Transverse colon (tissue), 4 donors: ENCODE results near the gene SVIL. TPM values are rescaled to one million over a fixed set of nuclear protein-coding genes. Genes with fewer than 3 reads are reported as not detected.

Experiments
- DNase-seq: peaks from one replicate; pipeline ENCODE4 v3.0.0-alpha.2; 2019
- H3K27ac ChIP-seq, 4 donors: fragments of 200-600 bp; sonication (generic); 2 replicates each; pipeline ENCODE4 v1.5.1; 2016 to 2018; ENCODE audit warnings: inconsistent platforms in 4 of 4
- H3K27me3 ChIP-seq: fragments of 200-600 bp; sonication (generic); 2 replicates; pipeline ENCODE4 v1.5.1; 2017; ENCODE audit warnings: inconsistent platforms
- H3K36me3 ChIP-seq, 4 donors: fragments of 200-600 bp; sonication (generic); 2 replicates each; pipeline ENCODE4 v1.5.1; 2017 to 2019; ENCODE audit warnings: inconsistent platforms in 4 of 4
- H3K4me1 ChIP-seq, 4 donors: fragments of 200-600 bp; sonication (generic); 2 replicates each; pipeline ENCODE4 v1.5.1; 2017 to 2020; ENCODE audit warnings: inconsistent platforms in 4 of 4
- H3K4me3 ChIP-seq, 4 donors: fragments of 200-600 bp; sonication (generic); 1 replicate in 1 of 4; 2 replicates in 3 of 4; pipeline versions ENCODE4 v1.5.1 to v1.6.1; 2017 to 2019; ENCODE audit warnings: inconsistent platforms in 4 of 4
- H3K9me3 ChIP-seq, 2 donors: fragments of 200-600 bp; sonication (generic); 2 replicates each; pipeline ENCODE4 v1.5.1; 2017 to 2019; ENCODE audit warnings: inconsistent platforms in 2 of 2
- EP300 ChIP-seq: sonication (generic); formaldehyde crosslinking; IDR thresholded peaks from one replicate; pipeline ENCODE4 v1.6.1; 2017; ENCODE audit warnings: antibody characterized with exemption, low read depth
- POLR2A ChIP-seq: fragments of 450-650 bp; IDR thresholded peaks from one replicate; pipeline ENCODE4 v1.6.1; 2016; ENCODE audit warnings: antibody characterized with exemption, mild to moderate bottlenecking, moderate library complexity
- POLR2AphosphoS5 ChIP-seq, 3 donors: sonication (generic); formaldehyde crosslinking; IDR thresholded peaks; one replicate each; pipeline ENCODE4 v1.6.1; 2016; ENCODE audit warnings: antibody characterized with exemption in 3 of 3
- WGBS, 2 donors: methylation state at CpG; one replicate each; pipeline ENCODE4 v1.1.5; 2018; ENCODE audit warnings: low coverage in 1 of 2; 5-methylcytosine and 5-hydroxymethylcytosine counted together
- in situ Hi-C, 4 donors: fragments of 200-750 bp; cut with MboI; loops; one replicate each; pipeline versions ENCODE4 v1.15.0 to v1.15.1; 2017; ENCODE audit warnings: low sequenced_read_pairs in 3 of 4, low pct_ligation_motif_present in 1 of 4, low pct_unique_long_range_greater_than_20kb in 1 of 4
- intact Hi-C: fragments of 100-400 bp; cut with DNase I; formaldehyde crosslinking; loops from one replicate; pipeline ENCODE4 v1.15.1; 2023; ENCODE audit warnings: low total_unique reads
- total RNA-seq, 4 donors: library from RNA; depleted of rRNA; stranded (reverse); fragments of >200 nt; gene quantifications; one replicate each; pipeline ENCODE4 v1.1.0, GENCODE V29; 2016
- TF ChIP-seq, protein P1 (sequence below), 5 experiments: fragments of 200-600 bp in 3 of 5; fragments of 450-650 bp in 2 of 5; sonication (generic) in 3 of 5; IDR thresholded peaks; 1 replicate in 2 of 5; 2 replicates in 3 of 5; pipeline ENCODE4 v1.5.1; 2016 to 2017; ENCODE audit warnings: antibody characterized with exemption in 5 of 5, inconsistent platforms in 3 of 5, mild to moderate bottlenecking in 2 of 5, moderate library complexity in 1 of 5

The SVIL gene
- total RNA-seq, 4 donors from 2014 or later, result 146 to 192 (median 156) TPM

DNA sequence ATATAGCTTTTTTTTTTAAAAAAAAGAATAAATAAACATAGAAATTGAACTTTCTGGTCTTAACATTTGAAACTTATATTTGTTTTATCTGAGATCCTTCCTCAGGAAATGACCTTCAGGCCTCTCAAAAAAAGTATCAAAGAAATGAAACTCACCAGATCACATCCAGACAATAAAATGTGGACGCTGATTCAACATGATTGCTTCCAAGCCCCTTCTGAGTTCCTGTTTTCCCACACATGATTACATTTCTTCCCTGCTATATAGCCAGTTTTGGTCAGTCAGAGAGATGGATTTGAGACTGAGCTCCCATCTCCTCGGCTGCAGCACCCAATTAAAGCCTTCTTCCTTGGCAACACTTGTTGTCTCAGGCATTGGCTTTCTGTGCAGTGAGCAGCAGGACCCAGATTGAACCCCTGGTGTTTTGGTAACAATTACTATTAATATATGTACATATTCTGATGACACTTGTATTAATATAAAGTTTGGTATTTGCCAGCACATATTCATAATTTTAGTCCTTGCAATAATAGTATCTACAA lies 21.8 kb upstream of the SVIL start:
- no peaks in the 10 kb centered on the region for H3K27me3 ChIP-seq
- intact Hi-C loops (no loop called here), in situ Hi-C loops (no loop called here)
- peaks cover 6 to 32% (median 21%) of the 10 kb centered on the region in 4 donors for H3K4me1 ChIP-seq
- no peak overlapping the region for H3K4me3 ChIP-seq
- 72 to 81% methylated on average over 2 of the region's 2 CpGs for WGBS, 2 donors
- no peak for DNase-seq
- peaks cover 0 to 4% of the 10 kb centered on the region in 2 donors for H3K9me3 ChIP-seq
- no peak overlapping the region for H3K27ac ChIP-seq
- peaks cover 0 to 30% (median 8%) of the 10 kb centered on the region in 4 donors for H3K36me3 ChIP-seq
- TF ChIP-seq, protein P1, sequence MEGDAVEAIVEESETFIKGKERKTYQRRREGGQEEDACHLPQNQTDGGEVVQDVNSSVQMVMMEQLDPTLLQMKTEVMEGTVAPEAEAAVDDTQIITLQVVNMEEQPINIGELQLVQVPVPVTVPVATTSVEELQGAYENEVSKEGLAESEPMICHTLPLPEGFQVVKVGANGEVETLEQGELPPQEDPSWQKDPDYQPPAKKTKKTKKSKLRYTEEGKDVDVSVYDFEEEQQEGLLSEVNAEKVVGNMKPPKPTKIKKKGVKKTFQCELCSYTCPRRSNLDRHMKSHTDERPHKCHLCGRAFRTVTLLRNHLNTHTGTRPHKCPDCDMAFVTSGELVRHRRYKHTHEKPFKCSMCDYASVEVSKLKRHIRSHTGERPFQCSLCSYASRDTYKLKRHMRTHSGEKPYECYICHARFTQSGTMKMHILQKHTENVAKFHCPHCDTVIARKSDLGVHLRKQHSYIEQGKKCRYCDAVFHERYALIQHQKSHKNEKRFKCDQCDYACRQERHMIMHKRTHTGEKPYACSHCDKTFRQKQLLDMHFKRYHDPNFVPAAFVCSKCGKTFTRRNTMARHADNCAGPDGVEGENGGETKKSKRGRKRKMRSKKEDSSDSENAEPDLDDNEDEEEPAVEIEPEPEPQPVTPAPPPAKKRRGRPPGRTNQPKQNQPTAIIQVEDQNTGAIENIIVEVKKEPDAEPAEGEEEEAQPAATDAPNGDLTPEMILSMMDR (IDR thresholded peaks at IDR 0.05), result no peak
- no peak for TF ChIP-seq POLR2AphosphoS5 (IDR thresholded peaks at IDR 0.05)
- TF ChIP-seq POLR2A, result no peak
- no peak for TF ChIP-seq EP300

DNA sequence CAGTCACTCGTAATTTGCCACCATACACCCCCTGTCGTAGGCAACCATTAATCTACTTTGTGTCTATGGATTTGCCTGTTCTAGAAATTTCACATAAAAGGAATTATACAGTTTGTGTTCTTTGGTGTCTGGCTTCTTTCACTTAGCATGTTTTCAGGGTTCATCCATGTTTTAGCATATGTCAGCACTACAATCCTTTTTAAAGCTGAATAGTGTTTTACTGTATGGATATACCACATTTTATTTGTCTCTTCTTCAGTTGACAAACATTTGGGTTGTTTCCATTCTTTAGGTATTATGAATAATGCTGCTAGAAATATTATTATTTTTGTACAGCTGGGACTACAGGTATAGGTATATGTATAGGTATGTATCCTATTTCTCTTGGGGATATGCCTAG lies 17.4 kb upstream of the SVIL start:
- in situ Hi-C loops, result no loop called here
- TF ChIP-seq POLR2AphosphoS5 (IDR thresholded peaks at IDR 0.05), result no peak
- no peak for TF ChIP-seq POLR2A
- no peak for TF ChIP-seq EP300
- TF ChIP-seq, protein P1 (IDR thresholded peaks at IDR 0.05), result no peak
- Histone ChIP-seq H3K4me1 (peaks cover 23 to 32% (median 26%) of the 10 kb centered on the region in 4 donors), H3K27ac (no peak overlapping the region), H3K36me3 (peaks cover 0 to 23% (median 5%) of the 10 kb centered on the region in 4 donors), H3K27me3 (no peaks in the 10 kb centered on the region), H3K9me3 (peaks cover 0 to 4% of the 10 kb centered on the region in 2 donors), H3K4me3 (no peak overlapping the region)
- no peak for DNase-seq
- intact Hi-C loops, result no loop called here
- 84 to 91% methylated on average over 2 of the region's 2 CpGs for WGBS, 2 donors

DNA sequence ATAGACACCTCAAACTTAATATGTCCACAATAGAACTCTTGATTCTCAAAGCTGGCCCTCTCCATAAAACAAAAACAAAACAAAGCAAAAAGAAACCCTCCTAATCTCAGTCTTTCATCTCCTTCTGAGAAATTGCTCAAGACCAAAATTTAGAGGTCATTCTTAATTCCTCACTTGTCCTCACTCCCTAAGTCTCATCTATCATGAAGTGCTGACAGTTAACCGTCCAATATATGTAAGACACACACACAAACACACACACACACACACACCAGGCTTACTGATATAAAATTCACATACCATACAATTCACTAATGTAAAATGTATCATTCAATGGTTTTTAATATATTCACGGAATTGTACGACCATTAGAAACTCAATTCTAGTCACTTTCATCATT lies 17.0 kb upstream of the SVIL start:
- H3K27me3 ChIP-seq, result no peaks in the 10 kb centered on the region
- in situ Hi-C loops (no loop called here), intact Hi-C loops (no loop called here)
- DNase-seq, result no peak
- no peak for TF ChIP-seq POLR2A
- no peak for TF ChIP-seq POLR2AphosphoS5 (IDR thresholded peaks at IDR 0.05)
- TF ChIP-seq EP300, result no peak
- TF ChIP-seq, protein P1 (IDR thresholded peaks at IDR 0.05), result no peak
- H3K4me3 ChIP-seq, result no peak overlapping the region
- H3K36me3 ChIP-seq, result peaks cover 0 to 18% (median 3%) of the 10 kb centered on the region in 4 donors
- H3K9me3 ChIP-seq, result peaks cover 0 to 4% of the 10 kb centered on the region in 2 donors
- WGBS, 2 donors, result 71 to 89% methylated on average over 3 of the region's 3 CpGs
- no peak overlapping the region for H3K27ac ChIP-seq
- peaks cover 26 to 36% (median 30%) of the 10 kb centered on the region in 4 donors for H3K4me1 ChIP-seq

DNA sequence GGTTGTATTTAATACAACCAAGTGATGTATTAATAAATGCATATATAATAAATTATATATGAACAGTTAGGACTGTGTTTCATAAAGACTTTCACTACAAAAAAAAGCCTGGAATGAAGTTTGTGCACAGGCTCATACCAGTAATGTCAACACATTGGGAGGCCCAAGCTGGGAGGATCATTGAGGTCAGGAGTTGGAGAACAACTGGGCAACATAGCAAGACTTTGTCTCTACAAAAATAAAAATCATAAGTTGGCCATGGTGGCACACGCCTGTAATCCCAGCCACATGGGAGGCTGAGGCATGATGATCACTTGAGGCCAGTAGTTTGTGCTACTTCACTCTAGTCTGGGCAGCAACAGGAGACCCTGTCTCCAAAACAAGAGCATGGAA lies 15.8 kb upstream of the SVIL start:
- TF ChIP-seq EP300 (no peak), POLR2AphosphoS5 (IDR thresholded peaks at IDR 0.05) (no peak), POLR2A (no peak)
- TF ChIP-seq, protein P1 (IDR thresholded peaks at IDR 0.05), result no peak
- intact Hi-C loops, result no loop called here
- no peak for DNase-seq
- 91% methylated on average over 1 of the region's 1 CpG; no CpG with 5 or more reads in 1 of the 2 donors for WGBS, 2 donors
- Histone ChIP-seq H3K27me3 (no peaks in the 10 kb centered on the region), H3K36me3 (peaks cover 0 to 6% (median 0%) of the 10 kb centered on the region in 4 donors), H3K4me3 (no peak overlapping the region), H3K27ac (no peak overlapping the region), H3K4me1 (peaks cover 30 to 48% (median 42%) of the 10 kb centered on the region in 4 donors), H3K9me3 (no peaks in the 10 kb centered on the region)
- in situ Hi-C loops, result no loop called here
